ENCODE results near the gene ATXN1.

ATXN1 gene

DNA sequence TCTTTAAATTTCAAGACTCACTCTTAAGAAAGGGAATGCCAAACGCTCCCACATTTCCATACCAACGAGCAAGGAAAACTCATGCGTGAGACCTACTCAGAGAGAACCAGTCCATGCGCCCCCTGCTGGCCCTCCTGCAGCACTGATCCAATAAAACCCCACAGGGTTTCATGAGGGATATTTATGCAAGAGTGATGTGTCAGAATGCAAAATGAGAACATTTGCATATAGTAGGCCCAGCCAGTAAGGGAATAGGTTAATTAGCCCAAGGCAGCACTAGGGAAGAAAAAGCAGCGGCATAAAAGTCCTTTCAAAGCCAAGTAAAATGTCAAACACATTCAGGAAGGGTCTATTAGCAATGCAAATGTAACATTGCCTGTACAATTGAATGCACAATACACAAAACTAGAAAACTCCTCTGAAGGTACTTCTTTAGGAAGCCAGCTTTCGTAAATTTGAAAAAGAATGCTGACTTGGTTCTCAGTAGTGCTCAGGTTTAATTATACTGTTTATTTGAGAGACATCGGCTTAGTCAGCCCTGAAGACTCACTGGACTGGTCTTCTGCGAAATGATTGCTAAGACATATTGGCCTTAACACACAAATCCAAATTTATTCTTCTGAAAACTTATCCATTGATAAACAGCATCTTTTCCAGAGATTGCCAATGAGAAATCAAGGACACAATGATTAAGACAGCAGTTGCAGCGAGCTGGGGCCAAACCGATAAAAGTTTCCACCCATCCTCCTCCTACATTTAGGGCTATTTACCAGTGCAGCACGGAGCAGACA is 429.7 kb downstream of the ATXN1 start:
- DNase-seq (ENCODE audit: low spot score) = peak; percentile 71

DNA sequence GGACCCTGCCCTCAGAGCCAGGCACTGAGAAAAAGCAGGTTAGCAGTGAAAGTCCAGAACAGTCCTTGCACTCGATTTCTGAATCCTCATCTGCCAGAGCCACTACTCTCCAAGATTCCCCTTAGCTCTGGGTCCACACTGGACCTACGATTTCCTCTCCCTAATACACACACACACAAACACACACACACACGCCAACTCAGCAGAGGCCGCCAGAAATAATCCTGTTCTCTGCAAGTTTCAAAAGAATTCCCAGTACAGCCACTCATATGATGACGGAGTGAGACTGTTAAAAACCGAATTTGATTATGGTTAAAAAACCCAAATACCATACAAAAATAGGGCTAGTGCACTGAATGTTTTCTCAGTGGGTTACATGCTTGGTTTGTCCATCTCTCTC is 432.0 kb downstream of the ATXN1 start:
- no peak for DNase-seq (ENCODE audit: low spot score)

DNA sequence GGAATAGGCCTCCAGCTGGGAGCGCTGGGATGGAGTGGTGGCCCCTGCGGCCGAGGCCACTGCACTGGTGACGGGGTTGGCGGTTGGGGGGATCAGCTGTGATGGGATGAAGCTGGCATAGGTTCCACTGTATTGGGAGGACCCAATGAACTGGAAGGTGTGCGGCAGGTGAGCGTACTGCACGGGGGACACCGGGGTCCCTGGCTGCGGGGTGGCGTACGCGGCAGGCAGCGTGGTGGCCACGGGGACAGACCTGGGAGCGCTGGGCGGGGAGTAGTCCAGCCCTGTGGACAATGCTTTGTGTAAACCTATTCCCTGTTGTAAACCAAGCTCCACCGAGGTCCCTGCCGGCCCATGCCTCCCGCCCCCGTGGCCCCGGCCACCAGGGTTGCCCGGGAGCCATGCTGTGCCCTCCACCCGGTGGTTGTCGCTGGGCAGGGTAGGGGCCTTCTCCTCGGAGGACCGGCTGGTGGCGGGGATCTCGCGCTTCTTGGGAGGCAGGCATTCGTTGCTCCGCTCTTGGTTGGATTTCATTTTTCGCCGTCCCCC is 433.4 kb downstream of the ATXN1 start:
- no peak for DNase-seq (ENCODE audit: low spot score)

DNA sequence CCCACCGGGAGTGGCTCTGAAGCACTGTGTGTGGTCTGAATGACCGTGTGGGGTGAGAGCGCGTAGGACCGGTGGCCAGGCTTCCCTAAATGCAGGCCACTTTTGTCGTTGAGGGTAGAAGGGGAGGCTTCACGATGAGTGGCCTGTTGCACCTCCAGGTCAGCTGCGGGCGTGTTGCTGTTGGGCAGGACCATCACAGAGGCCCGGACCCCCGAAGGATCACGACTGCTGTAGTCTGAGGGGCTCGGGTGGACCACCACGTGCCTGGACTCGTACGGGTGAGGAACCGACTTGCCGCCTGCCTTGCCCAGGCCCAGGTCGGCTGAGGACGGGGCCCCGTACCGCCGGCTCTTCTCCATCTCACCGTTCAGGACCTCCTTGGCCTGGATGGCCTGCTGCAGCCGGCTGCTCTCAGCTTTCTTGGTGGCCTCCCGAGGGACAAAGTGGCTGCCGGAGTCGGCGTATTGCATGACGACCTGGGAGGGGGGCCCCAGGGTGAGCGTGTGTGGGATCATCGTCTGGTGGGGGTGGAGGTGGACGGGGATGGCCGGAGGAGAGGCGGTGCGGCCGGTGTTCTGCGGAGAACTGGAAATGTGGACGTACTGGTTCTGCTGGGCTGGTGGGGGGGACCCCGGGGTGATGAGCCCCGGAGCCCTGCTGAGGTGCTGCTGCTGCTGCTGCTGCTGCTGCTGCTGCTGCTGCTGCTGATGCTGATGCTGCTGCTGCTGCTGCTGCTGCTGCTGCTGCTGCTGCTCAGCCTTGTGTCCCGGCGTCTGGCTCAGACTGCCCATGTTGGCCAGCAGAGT is 434.1 kb downstream of the ATXN1 start:
- DNase-seq (ENCODE audit: low spot score) = no peak

DNA sequence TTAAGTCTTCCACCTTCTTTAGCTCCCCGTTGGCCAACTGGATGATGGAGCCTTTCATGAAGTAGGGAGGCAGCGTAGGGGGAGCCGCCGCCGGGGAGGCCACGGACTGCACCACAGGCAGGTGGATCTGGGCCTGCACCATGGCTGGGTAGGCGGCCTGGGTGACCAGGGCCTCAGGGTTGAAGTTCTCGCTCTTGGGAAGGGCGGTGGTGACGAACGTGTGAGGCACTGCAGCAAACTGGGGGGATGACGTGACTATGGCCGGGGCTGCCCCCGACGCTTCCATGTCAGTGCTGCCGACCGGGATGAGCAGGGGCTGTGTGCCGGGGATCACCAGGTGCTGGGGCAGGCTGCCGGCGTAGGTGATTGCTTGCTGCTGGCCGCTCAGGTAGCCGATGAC is 434.7 kb downstream of the ATXN1 start:
- DNase-seq (ENCODE audit: low spot score) = no peak

DNA sequence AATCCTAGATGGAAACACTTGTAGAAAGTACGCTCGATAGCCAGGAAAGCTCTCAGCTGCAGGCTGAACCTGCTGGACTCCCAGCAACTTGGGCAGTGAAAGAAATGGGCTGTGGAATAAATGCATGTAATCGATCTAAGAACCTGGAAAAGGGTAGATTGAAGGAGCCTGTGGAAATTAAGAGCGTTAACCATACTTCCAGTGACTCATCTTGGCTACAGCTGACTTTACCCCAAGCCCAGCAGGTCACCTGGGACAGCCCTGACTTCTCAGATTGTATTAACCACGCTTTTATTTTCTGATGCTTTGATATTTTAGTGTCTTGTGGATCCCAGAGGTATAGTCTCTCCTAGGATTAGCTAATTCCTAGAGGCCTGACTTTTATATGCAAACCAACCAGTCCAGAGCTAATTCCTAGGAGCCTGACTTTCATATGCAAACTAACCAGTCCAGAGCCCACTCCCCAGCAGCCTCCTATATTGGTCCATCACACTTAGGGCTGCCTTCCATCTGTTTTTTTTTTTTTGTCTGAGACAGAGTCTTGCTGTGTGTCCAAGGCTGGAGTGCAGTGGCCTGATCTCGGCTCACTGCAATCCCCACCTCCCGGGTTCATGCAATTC is 436.5 kb downstream of the ATXN1 start:
- DNase-seq (ENCODE audit: low spot score) = no peak

DNA sequence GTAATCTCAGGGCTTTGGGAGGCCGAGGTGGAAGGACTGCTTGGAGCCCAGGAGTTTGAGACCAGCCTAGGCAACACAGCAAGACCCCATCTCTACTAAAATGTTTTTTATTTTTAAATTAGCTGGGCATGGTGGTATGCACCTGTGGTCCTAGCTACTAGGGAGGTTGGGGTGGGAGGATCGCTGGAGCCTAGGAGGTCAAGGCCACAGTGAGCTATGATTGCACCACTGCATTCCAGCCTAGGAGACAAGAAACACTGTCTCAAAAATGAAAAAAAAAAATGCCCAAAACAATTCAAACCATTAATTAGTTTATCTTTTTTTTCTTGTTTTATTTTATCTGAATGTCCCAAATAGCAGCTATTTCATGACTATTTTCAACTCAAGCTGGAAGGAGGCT is 437.1 kb downstream of the ATXN1 start:
- DNase-seq (ENCODE audit: low spot score) = no peak

DNA sequence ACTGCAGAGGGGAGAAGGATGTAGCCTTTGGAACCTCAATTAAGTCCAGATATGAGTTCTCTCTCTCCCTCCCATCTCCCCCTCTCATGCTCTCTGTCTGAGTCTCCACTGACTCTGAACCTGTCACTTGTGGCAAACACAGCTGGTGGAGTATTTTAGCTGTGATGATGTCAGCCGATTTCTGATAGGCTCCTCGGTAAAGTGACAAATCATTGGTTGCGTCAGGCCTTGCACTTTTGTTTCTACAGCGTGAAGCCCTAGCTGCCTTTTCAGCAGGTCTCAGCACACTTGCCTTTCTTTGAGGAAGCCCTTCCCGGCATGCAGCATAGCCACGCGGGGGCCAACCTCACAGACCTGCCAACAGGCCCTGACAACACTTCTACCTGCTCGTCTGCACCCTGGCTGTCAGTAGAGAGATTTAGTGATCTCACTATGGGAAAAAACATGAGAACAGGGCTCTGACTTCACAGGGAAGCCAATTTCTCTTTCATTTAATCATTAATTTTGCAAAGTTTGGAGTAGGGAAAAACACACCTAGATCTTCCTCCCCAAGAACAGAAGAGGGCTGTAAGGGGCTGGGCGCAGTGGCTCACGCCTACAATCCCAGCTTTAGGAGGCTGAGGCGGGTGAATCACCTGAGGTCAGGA is 438.5 kb downstream of the ATXN1 start:
- peak; percentile 58 for DNase-seq (ENCODE audit: low spot score)

DNA sequence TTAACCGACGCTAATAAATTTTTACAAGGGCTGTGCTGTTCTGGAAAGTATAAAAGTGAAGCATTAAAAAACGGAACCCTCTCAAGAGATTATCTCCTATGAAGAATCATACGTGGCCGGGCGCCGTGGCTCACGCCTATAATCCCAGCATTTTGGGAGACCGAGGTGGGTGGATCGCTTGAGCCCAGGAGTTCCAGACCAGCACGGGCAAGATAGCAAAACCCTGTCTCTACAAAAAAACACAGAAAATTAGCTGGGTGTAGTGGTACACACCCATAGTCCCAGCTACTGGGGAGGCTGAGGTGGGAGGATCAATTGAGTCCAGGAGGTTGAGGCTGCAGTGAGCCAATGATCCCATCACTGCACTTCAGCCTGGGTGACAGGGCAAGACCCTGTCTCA is 439.4 kb downstream of the ATXN1 start:
- no peak for DNase-seq (ENCODE audit: low spot score)

DNA sequence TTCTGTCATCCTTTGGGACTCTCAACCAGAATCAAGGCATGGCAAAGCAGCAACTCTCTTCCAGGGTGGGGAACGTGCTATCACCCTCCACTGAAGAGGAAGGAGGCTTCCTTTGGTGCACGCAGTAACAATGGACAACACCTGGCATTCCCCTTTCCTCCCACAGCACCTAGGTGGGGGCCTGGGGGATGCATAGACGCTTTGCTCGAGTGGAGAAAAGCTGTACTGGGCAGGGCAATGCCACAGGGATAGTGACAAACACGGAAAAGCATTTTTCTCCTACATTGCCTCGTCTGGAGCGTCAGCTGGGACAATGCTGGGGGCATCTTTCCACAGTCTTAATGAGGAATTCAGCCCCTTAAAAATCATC is 439.9 kb downstream of the ATXN1 start:
- DNase-seq (ENCODE audit: low spot score) = no peak

DNA sequence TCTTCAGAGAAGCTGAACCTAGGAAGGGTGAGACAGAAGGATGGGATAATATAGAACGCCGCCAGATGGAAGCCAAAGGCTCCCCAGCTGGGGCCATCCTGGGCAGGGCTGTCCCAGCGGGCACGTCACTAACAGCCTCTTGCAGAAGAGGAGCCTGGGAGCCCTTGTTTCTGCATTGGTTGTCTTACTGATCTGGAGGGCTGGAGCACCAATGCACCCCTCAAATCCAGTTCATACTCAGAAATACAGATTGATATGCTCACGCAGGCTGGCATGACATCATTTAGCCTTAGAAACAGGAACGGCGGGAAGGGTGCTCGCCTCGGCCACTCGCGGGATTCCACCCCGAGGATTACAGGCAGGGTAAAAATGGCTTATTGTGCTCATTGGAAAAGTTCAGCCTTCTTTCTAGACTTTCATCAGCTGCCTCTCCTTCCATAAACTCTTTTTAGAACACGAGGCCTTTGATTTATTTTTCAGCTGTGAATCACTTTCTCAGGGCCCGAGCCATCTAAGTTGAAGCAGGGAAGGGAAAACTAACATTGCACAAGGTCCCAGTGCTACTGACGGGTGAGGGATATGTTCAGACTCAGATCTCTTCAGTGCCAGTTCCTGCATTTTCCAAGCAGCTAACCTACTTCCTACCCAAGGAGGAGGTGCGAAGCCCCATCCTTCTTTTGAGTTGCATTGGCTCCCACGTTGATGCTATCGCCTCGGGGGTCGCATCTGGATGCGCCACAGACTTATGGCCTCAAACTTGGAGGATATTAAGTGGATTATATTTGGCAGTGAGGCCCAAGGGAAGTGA is 440.5 kb downstream of the ATXN1 start:
- DNase-seq (ENCODE audit: low spot score) = peak; percentile 29

DNA sequence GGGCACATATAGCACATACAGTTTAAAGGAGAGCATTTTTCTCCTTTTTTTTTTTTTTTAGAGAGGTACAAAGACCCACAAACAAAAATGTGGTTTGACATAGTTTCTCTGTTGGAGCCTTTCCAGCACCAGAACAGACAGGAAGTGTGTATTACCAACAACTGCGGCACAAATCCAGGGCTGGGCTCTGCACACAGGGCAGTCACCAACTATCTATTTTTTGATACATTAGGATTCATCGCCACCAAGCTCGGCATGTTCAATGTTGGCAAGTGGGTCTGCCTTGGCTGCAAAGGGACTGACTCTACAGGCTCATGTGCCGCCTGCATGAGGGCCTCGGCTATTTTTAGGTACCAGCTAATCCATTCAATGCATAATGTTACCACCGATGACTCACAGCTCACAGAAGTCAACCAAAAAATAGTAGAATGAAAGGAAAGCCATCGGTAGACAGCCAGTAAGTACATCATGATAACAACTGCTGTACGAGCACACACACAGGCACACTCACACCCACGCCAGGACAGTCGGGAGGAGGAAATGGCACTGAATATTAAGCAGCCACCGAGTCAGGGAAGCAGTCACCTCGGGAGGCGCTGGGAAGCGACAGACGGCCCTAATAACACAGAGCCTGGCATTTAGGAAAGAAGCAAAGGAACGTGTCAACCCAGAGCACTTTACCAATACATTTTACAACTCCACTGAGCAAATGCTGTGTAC is 441.3 kb downstream of the ATXN1 start:
- peak; percentile 83 for DNase-seq (ENCODE audit: low spot score)

DNA sequence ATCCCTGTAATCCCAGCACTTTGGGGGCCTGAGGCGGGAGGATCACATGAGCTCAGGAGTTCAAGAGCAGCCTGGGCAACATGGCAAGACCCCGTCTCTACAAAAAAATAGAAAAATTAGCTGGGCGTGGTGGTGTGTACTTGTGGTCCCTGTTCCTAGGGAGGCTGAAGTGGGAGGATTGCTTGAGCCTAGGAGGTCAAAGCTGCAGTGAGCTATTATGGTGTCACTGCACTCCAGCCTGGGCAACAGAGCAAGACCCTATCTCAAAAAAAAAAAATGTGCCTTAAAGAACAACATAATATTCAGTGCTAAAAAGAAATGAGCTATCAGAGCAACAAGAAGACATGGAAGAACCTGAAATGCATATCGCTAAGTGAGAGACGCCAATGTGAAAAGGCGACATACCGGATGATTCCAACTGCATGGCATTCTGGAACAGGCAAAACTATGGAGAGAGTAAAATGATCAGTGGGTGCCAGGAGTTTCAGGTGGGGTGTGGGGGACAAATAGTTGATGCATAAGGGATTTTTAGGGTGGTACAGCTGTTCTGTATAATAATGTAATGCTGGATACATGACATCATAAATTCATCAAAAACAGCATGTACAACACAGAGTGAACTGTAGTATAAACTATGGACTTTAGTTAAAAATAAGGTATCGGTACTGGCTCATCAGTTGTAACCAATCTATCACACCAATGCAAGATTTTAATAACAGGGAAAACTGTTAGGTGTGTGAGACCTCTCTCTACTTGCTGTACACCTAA is 442.1 kb downstream of the ATXN1 start:
- DNase-seq (ENCODE audit: low spot score) = no peak

DNA sequence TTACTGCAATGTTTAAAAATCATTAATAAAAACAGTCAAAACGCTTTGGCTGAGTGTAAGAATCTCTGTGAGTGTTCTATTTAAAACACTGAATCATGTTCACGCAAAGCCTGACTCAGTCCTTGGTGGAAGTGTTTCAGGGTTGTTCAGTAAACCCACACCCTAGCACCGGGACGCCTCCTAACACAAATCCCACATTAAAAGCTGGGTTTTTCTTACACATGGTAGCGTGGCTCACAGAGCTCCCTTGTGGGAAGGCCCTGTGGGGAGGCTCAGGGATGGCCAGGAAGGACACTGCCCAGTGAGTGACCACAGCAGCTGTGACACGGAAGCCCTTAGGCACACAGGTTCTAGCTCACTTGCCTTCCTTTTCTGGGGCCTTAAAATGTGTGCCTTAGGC is 442.7 kb downstream of the ATXN1 start:
- peak; percentile 64 for DNase-seq (ENCODE audit: low spot score)

DNA sequence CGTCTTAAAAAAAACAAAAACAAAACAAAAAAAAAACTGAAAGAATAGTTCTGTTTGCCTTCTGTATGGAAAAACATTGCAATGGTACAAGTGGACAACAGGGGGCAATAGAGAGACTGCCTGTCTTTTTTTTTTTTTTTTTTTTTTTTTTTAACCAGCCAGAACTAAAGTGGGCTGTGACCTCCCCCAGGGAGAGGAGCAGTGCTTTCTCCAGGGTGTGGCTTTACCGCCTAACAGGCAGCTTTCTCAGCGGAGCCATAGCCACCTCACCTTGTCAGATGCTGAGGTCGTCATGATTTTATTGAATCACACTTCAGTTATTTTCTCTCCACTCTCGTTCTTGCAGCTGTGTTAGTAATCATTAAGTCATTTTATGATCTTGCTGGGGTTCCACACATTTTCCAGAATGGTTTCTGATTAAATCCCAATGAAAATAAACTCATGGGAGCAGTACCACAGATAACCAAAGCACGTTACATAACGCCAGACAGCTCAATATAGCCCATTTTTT is 444.5 kb downstream of the ATXN1 start:
- DNase-seq (ENCODE audit: low spot score) = peak; percentile 65

DNA sequence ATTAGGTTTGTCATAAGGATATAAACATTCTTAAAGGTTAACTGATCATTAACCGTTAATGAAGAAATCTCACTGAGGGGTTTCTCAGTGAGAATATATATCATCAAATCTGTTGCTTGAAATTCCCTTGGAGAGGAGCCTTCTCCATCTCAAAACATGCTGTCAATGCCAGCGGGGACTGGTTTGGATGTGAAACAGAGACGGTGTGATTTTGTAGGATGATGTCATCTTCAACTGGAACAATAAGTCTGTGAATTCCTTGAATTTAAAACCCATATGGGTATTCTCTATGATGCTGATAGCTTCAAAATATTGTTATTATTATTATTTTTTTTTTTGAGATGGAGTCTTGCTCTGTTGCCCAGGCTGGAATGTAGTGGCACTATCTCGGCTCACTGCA is 447.0 kb downstream of the ATXN1 start:
- DNase-seq (ENCODE audit: low spot score) = no peak

DNA sequence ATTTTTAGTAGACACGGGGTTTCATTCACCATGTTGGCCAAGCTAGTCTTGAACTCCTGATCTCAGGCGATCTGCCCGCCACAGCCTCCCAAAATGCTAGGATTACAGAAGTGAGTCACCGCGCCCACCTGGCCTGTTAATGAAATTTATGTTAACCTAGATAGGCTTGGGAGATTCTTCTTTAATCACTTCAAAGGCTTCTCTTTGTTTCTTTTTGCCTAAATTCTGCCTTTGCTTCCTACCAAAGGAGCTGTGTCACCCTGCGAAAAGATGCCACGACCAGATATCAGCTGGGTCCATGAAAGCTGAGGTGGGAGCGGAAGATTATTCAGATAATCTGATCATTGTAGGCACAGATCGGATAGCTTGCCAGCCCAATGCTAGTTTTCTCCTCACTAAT is 447.5 kb downstream of the ATXN1 start:
- DNase-seq (ENCODE audit: low spot score) = no peak

DNA sequence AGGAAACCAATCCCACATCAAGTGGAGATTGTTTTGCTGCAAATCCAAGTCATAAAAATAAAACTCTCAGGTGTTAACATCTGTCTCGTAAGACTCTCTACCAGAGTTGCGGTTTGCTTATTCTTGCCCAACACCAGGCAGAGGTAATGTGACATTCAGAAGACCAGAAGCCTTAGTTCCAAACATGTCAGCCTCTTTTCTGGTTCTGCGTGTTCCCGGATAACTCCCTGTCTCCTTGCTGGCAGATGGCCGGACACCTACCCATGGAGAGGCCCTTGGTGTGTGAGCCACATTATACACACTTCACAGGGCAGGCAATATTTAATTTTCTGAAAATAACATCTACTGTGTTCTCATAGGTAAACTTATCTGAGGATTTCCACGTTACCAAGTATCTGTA is 449.5 kb downstream of the ATXN1 start:
- no peak for DNase-seq (ENCODE audit: low spot score)

DNA sequence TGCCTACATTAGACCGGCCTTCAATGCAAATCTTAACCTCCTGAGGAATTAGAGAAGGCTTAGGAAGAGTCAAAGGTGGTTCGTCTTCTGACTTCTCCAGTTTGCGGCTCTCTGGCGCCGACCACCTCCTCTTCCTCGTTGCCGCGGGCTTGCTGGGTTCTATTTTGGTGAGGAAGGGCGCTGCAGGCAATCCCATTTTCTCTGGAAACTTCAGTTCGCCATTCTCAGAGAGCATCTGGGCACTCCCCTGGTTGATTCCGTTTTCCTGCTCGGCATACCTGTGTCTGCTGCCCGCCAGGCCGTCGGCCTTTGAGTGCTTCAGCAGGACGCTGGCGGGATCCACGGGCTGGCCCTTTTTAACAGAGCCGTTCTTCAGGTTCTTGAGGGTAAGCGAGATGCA is 454.9 kb downstream of the ATXN1 start:
- DNase-seq (ENCODE audit: low spot score) = no peak

DNA sequence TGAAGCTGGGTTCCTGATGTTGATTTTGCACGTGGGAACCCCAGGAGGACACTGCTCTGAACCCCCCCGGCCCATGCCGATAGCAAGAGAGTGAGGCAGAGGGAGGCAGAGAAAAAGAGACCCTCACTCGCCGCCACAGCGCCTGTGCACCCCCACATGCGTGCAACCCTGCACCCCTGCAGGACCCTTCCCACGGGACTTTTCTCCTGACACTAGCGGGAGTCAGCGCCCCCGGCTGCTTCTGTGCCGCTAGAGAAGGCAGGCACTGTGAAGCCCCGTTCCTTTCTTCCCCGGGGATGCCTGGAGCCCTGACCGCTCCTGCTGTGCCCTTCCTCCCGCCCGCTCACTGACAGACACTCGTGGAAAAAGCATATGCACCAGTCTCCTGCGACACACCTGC is 455.5 kb downstream of the ATXN1 start:
- DNase-seq (ENCODE audit: low spot score) = no peak

Data from hepatic stellate cell (primary cell).